ENCODE measurements around the gene RAB35. TPM values are rescaled to one million over a fixed set of nuclear protein-coding genes. Genes with fewer than 3 reads are reported as not detected.

RAB35 gene
- total RNA-seq, 1 experiment from 2014 or later, result 57.1 TPM

- H3K9ac ChIP-seq (ENCODE audit: low read length), result no peak overlapping the region
- ChIA-PET POLR2A (interaction anchor here (1.2 kb wide), 1 partner anchor 8 kb away, joined by 6 read pairs; the partner anchor contains the start of gene RAB35), RAD21 (ENCODE audit: low non-redundant PET in 1 of 2, low total read pairs in 2 of 2, uncharacterized antibody in 2 of 2, unreplicated experiment in 2 of 2) (interaction anchor here in 1 of 2 experiments (0.7 kb wide), 1 partner anchor 106 kb away, joined by 10 read pairs; no protein-coding TSS in a partner anchor), CTCF (interaction anchor here (0.7 kb wide), 2 partner anchors 14 to 106 kb away, joined by 3 read pairs; no protein-coding TSS in a partner anchor)
- no peak for ATAC-seq
- DNase-seq (ENCODE audit: low read depth, low spot score), result no peak
- H3K36me3 ChIP-seq (ENCODE audit: control insufficient read depth in 1 of 2, insufficient read depth in 2 of 2, low read length in 2 of 2), result peaks cover 20 to 30% of the 10 kb centered on the region in 2 experiments
- BruUV-seq (replicated peaks), result no TSS peak
- intact Hi-C loops (cut with micrococcal nuclease), result no loop called here
- H3K9me2 ChIP-seq (ENCODE audit: insufficient read depth), result no peaks in the 10 kb centered on the region
- H3K4me1 ChIP-seq (ENCODE audit: control insufficient read depth in 1 of 2, insufficient read depth in 2 of 2, low read length in 2 of 2), result no peaks in the 10 kb centered on the region
- no peaks in the 10 kb centered on the region; the same call in 1 of the 2 replicates for H4K20me1 ChIP-seq (ENCODE audit: insufficient read depth)
- TF ChIP-seq ZFX (IDR thresholded peaks at IDR 0.05) (no peak), EZH2phosphoT487 (IDR thresholded peaks at IDR 0.05; ENCODE audit: borderline replicate concordance) (no peak), FOSL1 (IDR thresholded peaks at IDR 0.05; ENCODE audit: low read depth) (no peak), CBX3 (IDR thresholded peaks at IDR 0.05; ENCODE audit: low read depth) (no peak), ZBTB33 (IDR thresholded peaks at IDR 0.05; ENCODE audit: extremely low read depth, insufficient replicate concordance, low read length) (no peak)
- no peak overlapping the region for H3K4me3 ChIP-seq (replicated peaks in 1 of 2; ENCODE audit: low read depth in 1 of 2, low read length in 2 of 2)
- no peaks in the 10 kb centered on the region for H3K27me3 ChIP-seq (ENCODE audit: insufficient read depth, low read length)
- no peaks in the 10 kb centered on the region for H3K79me2 ChIP-seq (ENCODE audit: insufficient read depth, low read length)
- H3K9me3 ChIP-seq (ENCODE audit: control insufficient read depth in 1 of 2, insufficient read depth in 1 of 2, low read depth in 1 of 2, low read length in 2 of 2), result no peaks in the 10 kb centered on the region
- no peak overlapping the region for H3K27ac ChIP-seq (ENCODE audit: low read depth, low read length)
- H3K4me2 ChIP-seq (ENCODE audit: low read length), result no peak overlapping the region
- no peak overlapping the region for H2AFZ ChIP-seq (ENCODE audit: low read depth, low read length, poor library complexity, severe bottlenecking)
Measured at GRCh38 chr12:120125029-120125428, 8.5 kb upstream of the RAB35 start.

GRCh38 chr12:120121766-120122293, 5.3 kb upstream of the RAB35 start:
- intact Hi-C loops (cut with micrococcal nuclease), result no loop called here
- Histone ChIP-seq H3K36me3 (ENCODE audit: control insufficient read depth in 1 of 2, insufficient read depth in 2 of 2, low read length in 2 of 2) (peaks cover 1 to 5% of the 10 kb centered on the region in 2 experiments; a peak in 2 of 4 replicates), H3K9me2 (ENCODE audit: insufficient read depth) (no peaks in the 10 kb centered on the region), H3K4me2 (ENCODE audit: low read length) (no peak overlapping the region), H2AFZ (ENCODE audit: low read depth, low read length, poor library complexity, severe bottlenecking) (no peak overlapping the region), H3K4me3 (replicated peaks in 1 of 2; ENCODE audit: low read depth in 1 of 2, low read length in 2 of 2) (no peak overlapping the region), H3K27ac (ENCODE audit: low read depth, low read length) (no peak overlapping the region), H3K9ac (ENCODE audit: low read length) (no peak overlapping the region), H3K79me2 (ENCODE audit: insufficient read depth, low read length) (peaks cover 17% of the 10 kb centered on the region), H3K4me1 (ENCODE audit: control insufficient read depth in 1 of 2, insufficient read depth in 2 of 2, low read length in 2 of 2) (peaks cover 11 to 14% of the 10 kb centered on the region in 2 experiments), H4K20me1 (ENCODE audit: insufficient read depth) (no peaks in the 10 kb centered on the region; the same call in 1 of the 2 replicates), H3K27me3 (ENCODE audit: insufficient read depth, low read length) (no peaks in the 10 kb centered on the region), H3K9me3 (ENCODE audit: control insufficient read depth in 1 of 2, insufficient read depth in 1 of 2, low read depth in 1 of 2, low read length in 2 of 2) (no peaks in the 10 kb centered on the region)
- BruUV-seq (replicated peaks), result no TSS peak
- CTCF ChIA-PET, result no interaction called here
- TF ChIP-seq EZH2 (IDR thresholded peaks at IDR 0.05) (no peak), SP1 (IDR thresholded peaks at IDR 0.05; ENCODE audit: low read depth) (no peak), CTCF (IDR thresholded peaks at IDR 0.05 in 2 of 3, conservative IDR thresholded peaks at IDR 0.05 in 1 of 3; ENCODE audit: borderline replicate concordance in 1 of 3, insufficient read depth in 1 of 3, low read depth in 2 of 3, low read length in 2 of 3) (no peak), ZBTB33 (IDR thresholded peaks at IDR 0.05; ENCODE audit: extremely low read depth, insufficient replicate concordance, low read length) (no peak)
- no peak for ATAC-seq
- POLR2A ChIA-PET, result interaction anchor here (1.3 kb wide), 1 partner anchor 170 kb away, joined by 5 read pairs; the partner anchor contains the start of gene RNU4-2
- RAD21 ChIA-PET (ENCODE audit: low non-redundant PET in 1 of 2, low total read pairs in 2 of 2, uncharacterized antibody in 2 of 2, unreplicated experiment in 2 of 2), result no interaction called here
- DNase-seq (ENCODE audit: low read depth, low spot score), result no peak
